HEK293T (cell line): ENCODE results near the gene BLACAT1.
"Not testable (repeated sequence)": the region's sequence is repeated elsewhere in the genome, so short reads cannot be mapped to it uniquely, and the experiment has no call there.

Experiments
- CTCF ChIA-PET: fragments of 350-600 bp; formaldehyde crosslinking; extraction: SDS; loops from one replicate; lab custom pipeline; 2021; ENCODE audit warnings: antibody characterized with exemption, inconsistent platforms; lab: Yijun Ruan, JAX
- POLR2A ChIA-PET: fragments of 350-600 bp; formaldehyde crosslinking; extraction: SDS; loops from one replicate; lab custom pipeline; 2020; ENCODE audit warnings: antibody characterized with exemption, inconsistent platforms; lab: Yijun Ruan, JAX
- DNase-seq: peaks from one replicate; pipeline ENCODE4 v3.0.0; 2012; ENCODE audit warnings: mixed read lengths; ENCODE audit errors: extremely low spot score
- ARNT ChIP-seq: fragments of 450-650 bp; IDR thresholded peaks from 2 replicates; pipeline ENCODE4 v1.6.1; 2017; ENCODE audit warnings: mild to moderate bottlenecking
- BHLHE40 ChIP-seq: fragments of 450-650 bp; IDR thresholded peaks from 2 replicates; pipeline ENCODE4 v1.6.1; 2016; ENCODE audit warnings: mild to moderate bottlenecking, moderate library complexity, borderline replicate concordance
- CTBP1 ChIP-seq: fragments of 450-650 bp; IDR thresholded peaks from 2 replicates; pipeline ENCODE4 v1.6.1; 2016; ENCODE audit warnings: borderline replicate concordance
- ELF4 ChIP-seq: fragments of 450-650 bp; IDR thresholded peaks from 2 replicates; pipeline ENCODE4 v1.6.1; 2017; ENCODE audit warnings: antibody characterized with exemption
- FOXA1 ChIP-seq: fragments of 450-650 bp; IDR thresholded peaks from 2 replicates; pipeline ENCODE4 v1.6.1; 2016; ENCODE audit warnings: mild to moderate bottlenecking
- FOXK2 ChIP-seq: fragments of 450-650 bp; IDR thresholded peaks from 2 replicates; pipeline ENCODE4 v1.6.1; 2016; ENCODE audit warnings: mild to moderate bottlenecking
- FOXM1 ChIP-seq: fragments of 450-650 bp; IDR thresholded peaks from 2 replicates; pipeline ENCODE4 v1.6.1; 2017; ENCODE audit warnings: mild to moderate bottlenecking, borderline replicate concordance
- HDGF ChIP-seq: fragments of 450-650 bp; IDR thresholded peaks from 2 replicates; pipeline ENCODE4 v1.6.1; 2017; ENCODE audit warnings: antibody characterized with exemption, borderline replicate concordance
- L3MBTL2 ChIP-seq: fragments of 450-650 bp; conservative IDR thresholded peaks from 2 replicates; pipeline ENCODE4 v1.6.1; 2016; ENCODE audit warnings: mild to moderate bottlenecking
- LEF1 ChIP-seq: fragments of 450-650 bp; IDR thresholded peaks from 2 replicates; pipeline ENCODE4 v1.6.1; 2017; ENCODE audit warnings: mild to moderate bottlenecking, borderline replicate concordance
- NFRKB ChIP-seq: fragments of 450-650 bp; IDR thresholded peaks from 2 replicates; pipeline ENCODE4 v1.6.1; 2016; ENCODE audit warnings: mild to moderate bottlenecking, moderate library complexity
- PKNOX1 ChIP-seq: fragments of 450-650 bp; IDR thresholded peaks from 2 replicates; pipeline ENCODE4 v1.6.1; 2016
- SP1 ChIP-seq: fragments of 450-650 bp; IDR thresholded peaks from 2 replicates; pipeline ENCODE4 v1.6.1; 2017
- SUZ12 ChIP-seq: fragments of 450-650 bp; IDR thresholded peaks from 2 replicates; pipeline ENCODE4 v1.6.1; 2016; ENCODE audit warnings: mild to moderate bottlenecking
- TARDBP ChIP-seq: fragments of 450-650 bp; IDR thresholded peaks from 2 replicates; pipeline ENCODE4 v1.6.1; 2016
- ZNF384 ChIP-seq: fragments of 450-650 bp; IDR thresholded peaks from 2 replicates; pipeline ENCODE4 v1.6.1; 2016

BLACAT1 gene

DNA sequence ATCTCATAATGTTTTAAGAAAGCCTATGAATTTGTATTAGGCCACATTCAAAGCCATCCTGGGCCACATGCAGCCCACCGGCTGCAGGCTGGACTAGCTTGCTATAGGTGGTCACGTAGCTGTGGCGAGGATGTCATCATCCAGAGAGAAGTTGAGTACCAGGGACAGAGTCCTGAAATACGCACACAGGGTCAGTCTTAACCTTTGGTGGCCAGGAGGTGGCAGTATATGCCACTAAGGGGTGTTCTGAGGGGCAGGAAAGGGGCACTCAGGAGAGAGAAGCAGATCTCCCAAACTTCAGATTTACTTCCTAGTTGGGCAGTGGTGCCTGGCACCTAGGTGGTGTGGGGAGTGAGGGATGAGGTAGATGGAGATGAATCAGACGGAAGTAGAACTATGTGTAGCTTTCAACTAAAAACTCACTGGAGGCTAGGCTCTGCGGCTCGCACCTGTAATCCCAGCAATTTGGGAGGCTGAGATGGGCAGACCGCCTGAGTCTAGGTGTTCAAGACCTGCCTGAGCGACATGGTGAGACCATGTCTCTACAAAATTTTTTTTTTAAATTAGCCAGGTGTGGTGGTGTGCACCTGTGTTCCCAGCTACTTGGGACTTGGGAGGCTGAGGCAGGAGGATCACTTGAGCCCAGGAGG lies 32.4 kb upstream of the BLACAT1 start:
- peak; percentile 86 for DNase-seq
- CTCF ChIA-PET = interaction anchor here (0.6 to 7.0 kb wide), 17 partner anchors 9 to 1082 kb away, joined by 3 to 114 read pairs (median 3); no protein-coding TSS in a partner anchor
- TF ChIP-seq NFRKB = no peak
- no peak for TF ChIP-seq BHLHE40
- no peak for TF ChIP-seq SUZ12
- TF ChIP-seq ZNF384 = no peak
- TF ChIP-seq ELF4 = no peak
- TF ChIP-seq CTBP1 = peak; percentile 35; the same call in 1 of the 2 replicates
- POLR2A ChIA-PET = no interaction called here

- CTCF ChIA-PET = interaction anchor here (0.8 to 7.0 kb wide), 13 partner anchors 7 to 150 kb away, joined by 3 to 114 read pairs (median 7); no protein-coding TSS in a partner anchor
- TF ChIP-seq FOXM1 (no peak), SP1 (no peak), CTBP1 (no peak), FOXA1 (no peak), ZNF384 (no peak), ELF4 (no peak), PKNOX1 (no peak), L3MBTL2 (no peak), SUZ12 (no peak), ARNT (no peak)
- no peak for DNase-seq
- POLR2A ChIA-PET = no interaction called here
Measured at GRCh38 chr1:205486258-205486657, 30.4 kb upstream of the BLACAT1 start.

GRCh38 chr1:205484985-205485967 lies 29.4 kb upstream of the BLACAT1 start:
- POLR2A ChIA-PET = interaction anchor here (1.4 kb wide), 1 partner anchor 39 kb away, joined by 3 read pairs; no protein-coding TSS in a partner anchor
- CTCF ChIA-PET = interaction anchor here (0.6 to 7.0 kb wide), 32 partner anchors 8 to 257 kb away, joined by 3 to 114 read pairs (median 5); partner anchors contain the start of gene TMCC2
- TF ChIP-seq NFRKB = no peak
- no peak for TF ChIP-seq LEF1
- TF ChIP-seq ARNT = no peak
- TF ChIP-seq SP1 = no peak
- TF ChIP-seq FOXA1 = no peak
- TF ChIP-seq FOXK2 = no peak
- peak; percentile 92 for DNase-seq

DNA sequence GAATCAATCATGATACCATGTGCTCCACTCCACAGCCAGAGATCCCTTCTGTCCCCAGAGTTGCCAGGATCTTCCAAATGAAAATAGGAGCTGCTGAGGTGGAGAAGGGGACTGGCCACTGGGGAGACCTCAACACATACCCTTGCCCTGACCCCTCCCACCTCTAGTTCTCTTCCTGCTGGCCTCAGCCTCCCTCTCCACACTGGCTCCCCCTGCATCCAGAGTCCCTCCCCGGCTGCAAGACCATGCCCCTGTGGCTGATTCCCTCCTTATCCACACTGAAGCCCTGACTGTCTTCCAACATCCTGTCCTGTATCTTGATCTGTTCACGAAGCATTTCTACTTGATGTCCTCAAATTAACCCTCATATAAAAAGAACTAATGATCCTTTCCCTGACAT lies 27.5 kb upstream of the BLACAT1 start:
- no peak for DNase-seq
- TF ChIP-seq HDGF = no peak
- ChIA-PET CTCF (interaction anchor here (0.9 to 7.0 kb wide), 2 partner anchors 41 to 87 kb away, joined by 3 to 114 read pairs; no protein-coding TSS in a partner anchor), POLR2A (no interaction called here)

- DNase-seq, POLR2A ChIA-PET: not testable (repeated sequence)
- CTCF ChIA-PET = interaction anchor here (0.8 to 0.9 kb wide), 2 partner anchors 52 to 86 kb away, joined by 3 read pairs; no protein-coding TSS in a partner anchor
Measured at GRCh38 chr1:205482587-205482986, 26.7 kb upstream of the BLACAT1 start.

DNA sequence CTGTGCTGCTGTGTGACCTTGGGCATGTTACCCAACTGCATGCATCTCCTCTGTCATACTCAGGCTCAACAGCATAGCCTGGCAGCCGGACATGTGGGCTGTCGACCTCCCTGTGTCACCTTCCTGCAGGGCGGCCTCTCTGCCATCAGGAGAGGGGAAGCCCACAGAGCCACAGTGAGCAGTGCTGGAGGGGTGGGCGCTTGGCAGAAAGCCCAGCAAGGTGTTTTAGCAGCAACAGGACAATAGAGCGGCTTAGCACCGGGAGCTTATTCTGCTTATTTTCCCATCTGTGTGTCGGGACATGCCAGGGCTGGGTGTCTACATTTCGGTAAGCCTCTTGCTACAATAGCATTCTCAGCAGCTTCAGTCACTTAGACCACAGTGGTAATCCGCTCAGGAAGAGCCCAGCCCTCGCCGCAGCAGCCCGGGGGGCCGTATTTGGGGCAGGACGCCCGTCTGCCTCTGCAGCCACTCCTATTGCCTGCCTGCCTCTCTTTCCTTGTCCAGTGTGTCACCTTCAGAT lies 25.8 kb upstream of the BLACAT1 start:
- no peak for TF ChIP-seq FOXK2
- TF ChIP-seq SUZ12 = no peak
- TF ChIP-seq SP1 = no peak
- TF ChIP-seq L3MBTL2 = no peak
- TF ChIP-seq LEF1 = no peak
- TF ChIP-seq PKNOX1 = no peak
- no peak for TF ChIP-seq ARNT
- TF ChIP-seq TARDBP = no peak
- no peak for TF ChIP-seq NFRKB
- no peak for TF ChIP-seq HDGF
- TF ChIP-seq CTBP1 = no peak
- no peak for TF ChIP-seq BHLHE40
- TF ChIP-seq FOXA1 = no peak
- no peak for TF ChIP-seq FOXM1
- no peak for TF ChIP-seq ELF4
- TF ChIP-seq ZNF384 = no peak
- CTCF ChIA-PET = interaction anchor here (0.8 kb wide), 1 partner anchor 51 kb away, joined by 3 read pairs; no protein-coding TSS in a partner anchor
- POLR2A ChIA-PET = no interaction called here
- DNase-seq = no peak

- CTCF ChIA-PET = no interaction called here
- POLR2A ChIA-PET = no interaction called here
- TF ChIP-seq PKNOX1 = no peak
- TF ChIP-seq LEF1 = no peak
- no peak for TF ChIP-seq HDGF
- no peak for TF ChIP-seq NFRKB
- no peak for TF ChIP-seq CTBP1
- TF ChIP-seq FOXM1 = no peak
- no peak for TF ChIP-seq ARNT
- no peak for TF ChIP-seq L3MBTL2
- no peak for TF ChIP-seq ZNF384
- no peak for TF ChIP-seq ELF4
- TF ChIP-seq SUZ12 = no peak
- TF ChIP-seq SP1 = no peak
- no peak for TF ChIP-seq BHLHE40
- TF ChIP-seq TARDBP = no peak
- no peak for TF ChIP-seq FOXA1
- no peak for TF ChIP-seq FOXK2
- no peak for DNase-seq
Measured at GRCh38 chr1:205481218-205481617, 25.4 kb upstream of the BLACAT1 start.
